Ovary (tissue), 9 donors: ENCODE measurements around the gene SLK. TPM values are rescaled to one million over a fixed set of nuclear protein-coding genes. Genes with fewer than 3 reads are reported as not detected.

Experiments
- DNase-seq, 5 donors: peaks; one replicate each; pipeline ENCODE4 v3.0.0-alpha.2; 2019 to 2020
- H3K27ac ChIP-seq, 2 donors: fragments of 200-600 bp; one replicate each; pipeline versions ENCODE4 v1.5.1 to v1.8.0; 2019 to 2022
- H3K27me3 ChIP-seq: fragments of 200-600 bp; one replicate; pipeline ENCODE4 v1.8.0; 2022
- H3K36me3 ChIP-seq: fragments of 200-600 bp; sonication (generic); one replicate; pipeline ENCODE4 v1.5.1; 2019
- H3K4me1 ChIP-seq: one replicate; pipeline ENCODE4 v1.8.1; 2013; ENCODE audit warnings: mild to moderate bottlenecking, moderate library complexity; ENCODE audit not compliant: insufficient read depth
- H3K4me3 ChIP-seq: fragments of 200-600 bp; sonication (generic); one replicate; pipeline ENCODE4 v1.5.1; 2017
- H3K9me3 ChIP-seq, 2 donors: fragments of 200-600 bp in 1 of 2; sonication (generic) in 1 of 2; one replicate each; pipeline versions ENCODE4 v1.5.1 to v1.8.1; 2013 to 2019; ENCODE audit warnings: mild to moderate bottlenecking in 1 of 2, moderate library complexity in 1 of 2
- CTCF ChIP-seq, 3 donors: fragments of 450-650 bp in 2 of 3; fragments of 200-600 bp in 1 of 3; IDR thresholded peaks; one replicate each; pipeline versions ENCODE4 v1.5.1 to v1.8.0; 2016 to 2022; ENCODE audit warnings: antibody characterized with exemption in 3 of 3, mild to moderate bottlenecking in 1 of 3
- EP300 ChIP-seq: sonication (generic); formaldehyde crosslinking; IDR thresholded peaks from one replicate; pipeline ENCODE4 v1.6.1; 2017; ENCODE audit warnings: antibody characterized with exemption
- POLR2A ChIP-seq: fragments of 450-650 bp; IDR thresholded peaks from one replicate; pipeline ENCODE4 v1.6.1; 2017; ENCODE audit warnings: antibody characterized with exemption, mild to moderate bottlenecking, moderate library complexity
- WGBS, 3 donors: extraction: QIAGEN DNeasy Blood & Tissue Kit in 1 of 3; methylation state at CpG; one replicate each; pipeline versions ENCODE4 v1.1.5 to v1.1.7; 2013 to 2017; 5-methylcytosine and 5-hydroxymethylcytosine counted together
- intact Hi-C, 4 donors: fragments of 100-400 bp; cut with DNase I; formaldehyde crosslinking; loops; one replicate each; pipeline versions ENCODE4 v1.11.0 to v1.15.1; 2022 to 2023
- polyA plus RNA-seq, 2 donors: library from polyadenylated mRNA; stranded (reverse); fragments of 200-250 nt in 1 of 2; fragments of 350-450 nt in 1 of 2; fragmentation: Illumina TruSeq in 1 of 2; extraction: RNeasy Lipid Tissue Mini Kit (QIAGEN cat#74804) in 1 of 2; gene quantifications; one replicate each; pipeline ENCODE4 v1.2.3, GENCODE V29; 2013 to 2014
- total RNA-seq, 7 donors: library from RNA; depleted of rRNA in 2 of 7; stranded (reverse); fragments of >200 nt in 2 of 7; fragmentation: NEBNext Ultra II Directional in 3 of 7; extraction: Animal tissue kit (Norgen Biotek cat#: 25700) in 3 of 7; gene quantifications; one replicate each; pipeline versions ENCODE4 v1.1.0 to v1.2.4, GENCODE V29; 2016 to 2023
- donor health status: DM: no; HTN: no; CAD: no; lungs with moderate emphysema.
- donor health status: DM: no; HTN: no; CAD: no.
- donor health status: Bipolar disorder and iron deficiency.
- donor health status: DM: yes; HTN: yes; CAD: no.
- donor health status: DM: no; HTN: no; CAD: no.
- donor health status: DM: yes; HTN: yes; CAD: no.

Gene SLK
- total and polyA plus RNA-seq, 9 donors, result 19.9 to 71.5 (median 43.4) TPM

GRCh38 chr10:103967448-103968071, 620 bp downstream of the SLK start:
- peak overlapping the region; percentile 96 to 99 for H3K27ac ChIP-seq
- H3K36me3 ChIP-seq, result no peaks in the 10 kb centered on the region
- no peaks in the 10 kb centered on the region for H3K27me3 ChIP-seq
- 0 to 1% (median 0%) methylated on average over 38 to 55 of the region's 55 CpGs for WGBS, 3 donors
- H3K9me3 ChIP-seq, result no peaks in the 10 kb centered on the region
- TF ChIP-seq CTCF (IDR thresholded peaks at IDR 0.05), result no peak
- no peak for TF ChIP-seq POLR2A
- no peak for TF ChIP-seq EP300
- H3K4me1 ChIP-seq, result peaks cover 4% of the 10 kb centered on the region
- intact Hi-C loops, result loop anchor here in 2 of 4 donors (5.0 to 10.0 kb wide), 2 partner anchors 63 to 155 kb away; partner anchors contain the start of gene SFR1 (in 1 of the 2)
- H3K4me3 ChIP-seq, result peak overlapping the region; percentile 93
- no peak for DNase-seq

GRCh38 chr10:103968441-103969391, 1.8 kb downstream of the SLK start:
- TF ChIP-seq CTCF (IDR thresholded peaks at IDR 0.05), result no peak
- TF ChIP-seq EP300, result no peak
- TF ChIP-seq POLR2A, result no peak
- WGBS, 3 donors, result 21 to 38% (median 31%) methylated on average over 23 of the region's 23 CpGs
- Histone ChIP-seq H3K27me3 (no peaks in the 10 kb centered on the region), H3K36me3 (no peaks in the 10 kb centered on the region), H3K9me3 (no peaks in the 10 kb centered on the region), H3K4me3 (peak overlapping the region; percentile 93), H3K4me1 (peaks cover 4% of the 10 kb centered on the region), H3K27ac (no peak overlapping the region)
- intact Hi-C loops, result loop anchor here in 2 of 4 donors (5.0 to 10.0 kb wide), 2 partner anchors 64 to 154 kb away; partner anchors contain the start of gene SFR1 (in 1 of the 2)
- no peak for DNase-seq

- Histone ChIP-seq H3K4me3 (peak overlapping the region; percentile 93), H3K36me3 (no peaks in the 10 kb centered on the region), H3K4me1 (peaks cover 4% of the 10 kb centered on the region), H3K9me3 (no peaks in the 10 kb centered on the region), H3K27ac (no peak overlapping the region), H3K27me3 (no peaks in the 10 kb centered on the region)
- WGBS, 3 donors, result 3 to 8% (median 4%) methylated on average over 4 of the region's 4 CpGs
- intact Hi-C loops, result loop anchor here in 2 of 4 donors (5.0 to 10.0 kb wide), 2 partner anchors 65 to 153 kb away; partner anchors contain the start of gene SFR1 (in 1 of the 2)
- TF ChIP-seq EP300 (no peak), POLR2A (no peak)
- no peak for DNase-seq
Measured at GRCh38 chr10:103969436-103969835, 2.5 kb downstream of the SLK start.

GRCh38 chr10:103969857-103970627, 3.1 kb downstream of the SLK start:
- Histone ChIP-seq H3K9me3 (no peaks in the 10 kb centered on the region), H3K27me3 (no peaks in the 10 kb centered on the region), H3K27ac (no peak overlapping the region), H3K4me3 (peak overlapping the region; percentile 93), H3K36me3 (no peaks in the 10 kb centered on the region), H3K4me1 (peaks cover 4% of the 10 kb centered on the region)
- WGBS, 3 donors, result 24 to 35% (median 30%) methylated on average over 2 of the region's 2 CpGs
- DNase-seq, result no peak
- TF ChIP-seq CTCF (IDR thresholded peaks at IDR 0.05) (no peak), EP300 (no peak), POLR2A (no peak)
- intact Hi-C loops, result loop anchor here in 2 of 4 donors (5.0 to 10.0 kb wide), 2 partner anchors 65 to 152 kb away; partner anchors contain the start of gene SFR1 (in 1 of the 2)
